HTERT RPE-1 (cell line): ENCODE measurements around the gene SDK2.

Source experiments
- in situ Hi-C: fragments of 300-500 bp; cut with MboI; formaldehyde crosslinking; loops from 4 replicates; pipeline ENCODE4 v1.14.3; 2020; ENCODE audit warnings: low sequenced_read_pairs

Gene SDK2

GRCh38 chr17:73292031-73292531 is 352.2 kb downstream of the SDK2 start:
- in situ Hi-C loops, result no loop called here

- in situ Hi-C loops, result no loop called here
These were observed 352.9 kb downstream of the SDK2 start for GRCh38 chr17:73291260-73291801.

- in situ Hi-C loops, result no loop called here
These were observed 353.6 kb downstream of the SDK2 start for GRCh38 chr17:73290399-73291259.

- in situ Hi-C loops, result no loop called here
These were observed 354.5 kb downstream of the SDK2 start for GRCh38 chr17:73289549-73290254.

GRCh38 chr17:73288534-73289302 is 355.5 kb downstream of the SDK2 start:
- in situ Hi-C loops, result no loop called here

- in situ Hi-C loops, result no loop called here
These were observed 357.4 kb downstream of the SDK2 start for GRCh38 chr17:73286863-73287296.

GRCh38 chr17:73285916-73286862 is 358.1 kb downstream of the SDK2 start:
- in situ Hi-C loops, result no loop called here

- in situ Hi-C loops, result no loop called here
These were observed 358.7 kb downstream of the SDK2 start for GRCh38 chr17:73285603-73285908.

- in situ Hi-C loops, result no loop called here
These were observed 359.2 kb downstream of the SDK2 start for GRCh38 chr17:73284906-73285602.
